ENCODE results near the gene CASP7. TPM values are rescaled to one million over a fixed set of nuclear protein-coding genes. Genes with fewer than 3 reads are reported as not detected.

Gene CASP7
- total RNA-seq, 2 donors from 2014 or later = 14.4 to 15.6 TPM

DNA sequence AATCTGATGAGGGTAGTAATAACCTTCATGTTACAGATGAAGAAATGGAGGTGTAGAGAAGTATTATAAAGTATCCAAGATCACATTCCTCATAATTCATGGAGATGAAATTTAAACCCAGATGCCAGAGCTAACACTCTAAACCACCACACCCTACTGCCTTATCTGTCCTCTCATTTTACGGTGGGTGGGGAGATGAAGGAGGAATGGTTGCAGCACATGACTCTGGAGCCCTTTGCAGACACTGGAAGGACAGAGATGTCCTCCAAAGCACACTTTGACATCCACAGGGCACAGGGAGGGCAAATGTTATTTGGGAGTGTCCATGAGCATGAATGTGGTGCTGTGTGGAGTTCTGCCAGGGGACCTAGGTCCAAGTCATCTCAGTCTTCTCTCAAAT lies 72.8 kb downstream of the CASP7 start:
- H3K36me3 ChIP-seq (ENCODE audit: control insufficient read depth, insufficient read depth, low read length) = no peaks in the 10 kb centered on the region
- no peaks in the 10 kb centered on the region for H3K9me3 Mint-ChIP-seq
- 17% methylated on average over 1 of the region's 1 CpG; no CpG with 5 or more reads in 1 of the 2 experiments for WGBS, 2 experiments (ENCODE audit: insufficient coverage in 1 of 2, insufficient read length in 1 of 2)
- no peak overlapping the region for H3K27ac Mint-ChIP-seq
- peaks cover 3% of the 10 kb centered on the region for H3K4me1 ChIP-seq (ENCODE audit: control insufficient read depth, insufficient read depth, low read length)
- H3K27me3 Mint-ChIP-seq (ENCODE audit: insufficient read depth) = peaks cover 7% of the 10 kb centered on the region
- H3K27me3 ChIP-seq (ENCODE audit: control insufficient read depth, insufficient read depth, low read length, poor library complexity, severe bottlenecking) = no peaks in the 10 kb centered on the region
- H3K4me1 Mint-ChIP-seq = peaks cover 15% of the 10 kb centered on the region
- DNase-seq = no peak
- H3K27ac ChIP-seq (ENCODE audit: low read depth, low read length) = no peak overlapping the region
- H3K9ac ChIP-seq (ENCODE audit: extremely low read depth, low read length, poor library complexity, severe bottlenecking) = no peak overlapping the region
- TF ChIP-seq, protein P1, sequence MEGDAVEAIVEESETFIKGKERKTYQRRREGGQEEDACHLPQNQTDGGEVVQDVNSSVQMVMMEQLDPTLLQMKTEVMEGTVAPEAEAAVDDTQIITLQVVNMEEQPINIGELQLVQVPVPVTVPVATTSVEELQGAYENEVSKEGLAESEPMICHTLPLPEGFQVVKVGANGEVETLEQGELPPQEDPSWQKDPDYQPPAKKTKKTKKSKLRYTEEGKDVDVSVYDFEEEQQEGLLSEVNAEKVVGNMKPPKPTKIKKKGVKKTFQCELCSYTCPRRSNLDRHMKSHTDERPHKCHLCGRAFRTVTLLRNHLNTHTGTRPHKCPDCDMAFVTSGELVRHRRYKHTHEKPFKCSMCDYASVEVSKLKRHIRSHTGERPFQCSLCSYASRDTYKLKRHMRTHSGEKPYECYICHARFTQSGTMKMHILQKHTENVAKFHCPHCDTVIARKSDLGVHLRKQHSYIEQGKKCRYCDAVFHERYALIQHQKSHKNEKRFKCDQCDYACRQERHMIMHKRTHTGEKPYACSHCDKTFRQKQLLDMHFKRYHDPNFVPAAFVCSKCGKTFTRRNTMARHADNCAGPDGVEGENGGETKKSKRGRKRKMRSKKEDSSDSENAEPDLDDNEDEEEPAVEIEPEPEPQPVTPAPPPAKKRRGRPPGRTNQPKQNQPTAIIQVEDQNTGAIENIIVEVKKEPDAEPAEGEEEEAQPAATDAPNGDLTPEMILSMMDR (conservative IDR thresholded peaks at IDR 0.05) = no peak
- H3K9me3 ChIP-seq (ENCODE audit: control insufficient read depth, low read length) = no peaks in the 10 kb centered on the region
- H3K4me3 Mint-ChIP-seq = no peak overlapping the region
- H3K4me3 ChIP-seq (ENCODE audit: low read length) = no peak overlapping the region
- H3K36me3 Mint-ChIP-seq (ENCODE audit: low read depth) = no peaks in the 10 kb centered on the region

GRCh38 chr10:113753020-113753692 lies 73.4 kb downstream of the CASP7 start:
- peaks cover 15% of the 10 kb centered on the region for H3K4me1 Mint-ChIP-seq
- H3K4me1 ChIP-seq (ENCODE audit: control insufficient read depth, insufficient read depth, low read length) = peaks cover 3% of the 10 kb centered on the region
- no peaks in the 10 kb centered on the region for H3K36me3 Mint-ChIP-seq (ENCODE audit: low read depth)
- no peaks in the 10 kb centered on the region for H3K9me3 Mint-ChIP-seq
- DNase-seq = no peak
- H3K27ac Mint-ChIP-seq = no peak overlapping the region
- H3K4me3 ChIP-seq (ENCODE audit: low read length) = no peak overlapping the region
- peaks cover 7% of the 10 kb centered on the region for H3K27me3 Mint-ChIP-seq (ENCODE audit: insufficient read depth)
- no peaks in the 10 kb centered on the region for H3K9me3 ChIP-seq (ENCODE audit: control insufficient read depth, low read length)
- H3K9ac ChIP-seq (ENCODE audit: extremely low read depth, low read length, poor library complexity, severe bottlenecking) = no peak overlapping the region
- no peak overlapping the region for H3K27ac ChIP-seq (ENCODE audit: low read depth, low read length)
- H3K27me3 ChIP-seq (ENCODE audit: control insufficient read depth, insufficient read depth, low read length, poor library complexity, severe bottlenecking) = no peaks in the 10 kb centered on the region
- no peak overlapping the region for H3K4me3 Mint-ChIP-seq
- H3K36me3 ChIP-seq (ENCODE audit: control insufficient read depth, insufficient read depth, low read length) = no peaks in the 10 kb centered on the region
- 90 to 96% methylated on average over 8 to 9 of the region's 9 CpGs for WGBS, 2 experiments (ENCODE audit: insufficient coverage in 1 of 2, insufficient read length in 1 of 2)
- TF ChIP-seq, protein P1 (conservative IDR thresholded peaks at IDR 0.05) = no peak

- Mint-ChIP-seq H3K9me3 (no peaks in the 10 kb centered on the region), H3K4me1 (peaks cover 15% of the 10 kb centered on the region), H3K4me3 (no peak overlapping the region), H3K36me3 (ENCODE audit: low read depth) (no peaks in the 10 kb centered on the region), H3K27ac (no peak overlapping the region), H3K27me3 (ENCODE audit: insufficient read depth) (peaks cover 7% of the 10 kb centered on the region)
- Histone ChIP-seq H3K9me3 (ENCODE audit: control insufficient read depth, low read length) (no peaks in the 10 kb centered on the region), H3K4me3 (ENCODE audit: low read length) (no peak overlapping the region), H3K9ac (ENCODE audit: extremely low read depth, low read length, poor library complexity, severe bottlenecking) (no peak overlapping the region), H3K4me1 (ENCODE audit: control insufficient read depth, insufficient read depth, low read length) (peaks cover 3% of the 10 kb centered on the region), H3K36me3 (ENCODE audit: control insufficient read depth, insufficient read depth, low read length) (no peaks in the 10 kb centered on the region), H3K27me3 (ENCODE audit: control insufficient read depth, insufficient read depth, low read length, poor library complexity, severe bottlenecking) (no peaks in the 10 kb centered on the region), H3K27ac (ENCODE audit: low read depth, low read length) (no peak overlapping the region)
- TF ChIP-seq, protein P1 (conservative IDR thresholded peaks at IDR 0.05) = no peak
- WGBS, 2 experiments (ENCODE audit: insufficient coverage in 1 of 2, insufficient read length in 1 of 2) = 94 to 99% methylated on average over 3 of the region's 3 CpGs
- DNase-seq = no peak
These were observed 74.4 kb downstream of the CASP7 start for GRCh38 chr10:113754125-113754524.

All from endodermal cell (in vitro differentiated cells).